ENCODE measurements around the gene P4HA3. TPM values are rescaled to one million over a fixed set of nuclear protein-coding genes. Genes with fewer than 3 reads are reported as not detected.
A peak's percentile ranks its signal among the peaks of the same experiment; 100 is the strongest.

P4HA3 gene
- total RNA-seq, 4 donors from 2014 or later = 0.51 to 1.9 (median 0.64) TPM; not detected in 1

DNA sequence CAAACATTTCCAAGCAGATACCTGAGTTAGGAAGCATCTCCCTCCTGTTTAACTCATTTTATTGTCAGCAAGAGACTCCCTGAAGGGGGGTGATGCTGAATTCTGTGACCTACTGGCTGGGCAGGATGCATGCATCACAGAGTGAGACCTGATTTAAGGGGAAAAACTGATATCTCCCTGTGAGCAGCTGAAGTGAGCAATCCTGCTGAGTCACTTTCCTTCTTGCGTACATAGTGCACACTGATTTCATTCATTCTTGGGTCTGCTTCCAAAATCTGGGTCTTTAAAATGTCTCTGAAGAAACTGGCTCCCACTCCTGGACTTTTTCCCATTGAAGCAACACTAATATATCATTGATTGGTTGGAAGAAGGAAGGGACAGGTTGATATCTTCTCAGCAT, 23.3 kb downstream of the P4HA3 start:
- H3K27ac ChIP-seq = peak overlapping the region; percentile 53 to 56
- no peaks in the 10 kb centered on the region for H3K36me3 ChIP-seq
- intact Hi-C loops (cut with DNase I; ENCODE audit: low total_unique reads) = no loop called here
- H3K4me1 ChIP-seq = no peaks in the 10 kb centered on the region
- no peaks in the 10 kb centered on the region for H3K9me3 ChIP-seq
- DNase-seq = peak; percentile 45 to 61
- no peak overlapping the region for H3K4me3 ChIP-seq
- no peaks in the 10 kb centered on the region for H3K27me3 ChIP-seq
- TF ChIP-seq, protein P1, sequence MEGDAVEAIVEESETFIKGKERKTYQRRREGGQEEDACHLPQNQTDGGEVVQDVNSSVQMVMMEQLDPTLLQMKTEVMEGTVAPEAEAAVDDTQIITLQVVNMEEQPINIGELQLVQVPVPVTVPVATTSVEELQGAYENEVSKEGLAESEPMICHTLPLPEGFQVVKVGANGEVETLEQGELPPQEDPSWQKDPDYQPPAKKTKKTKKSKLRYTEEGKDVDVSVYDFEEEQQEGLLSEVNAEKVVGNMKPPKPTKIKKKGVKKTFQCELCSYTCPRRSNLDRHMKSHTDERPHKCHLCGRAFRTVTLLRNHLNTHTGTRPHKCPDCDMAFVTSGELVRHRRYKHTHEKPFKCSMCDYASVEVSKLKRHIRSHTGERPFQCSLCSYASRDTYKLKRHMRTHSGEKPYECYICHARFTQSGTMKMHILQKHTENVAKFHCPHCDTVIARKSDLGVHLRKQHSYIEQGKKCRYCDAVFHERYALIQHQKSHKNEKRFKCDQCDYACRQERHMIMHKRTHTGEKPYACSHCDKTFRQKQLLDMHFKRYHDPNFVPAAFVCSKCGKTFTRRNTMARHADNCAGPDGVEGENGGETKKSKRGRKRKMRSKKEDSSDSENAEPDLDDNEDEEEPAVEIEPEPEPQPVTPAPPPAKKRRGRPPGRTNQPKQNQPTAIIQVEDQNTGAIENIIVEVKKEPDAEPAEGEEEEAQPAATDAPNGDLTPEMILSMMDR (IDR thresholded peaks at IDR 0.05) = no peak
- TF ChIP-seq POLR2A (IDR thresholded peaks at IDR 0.05) = no peak

DNA sequence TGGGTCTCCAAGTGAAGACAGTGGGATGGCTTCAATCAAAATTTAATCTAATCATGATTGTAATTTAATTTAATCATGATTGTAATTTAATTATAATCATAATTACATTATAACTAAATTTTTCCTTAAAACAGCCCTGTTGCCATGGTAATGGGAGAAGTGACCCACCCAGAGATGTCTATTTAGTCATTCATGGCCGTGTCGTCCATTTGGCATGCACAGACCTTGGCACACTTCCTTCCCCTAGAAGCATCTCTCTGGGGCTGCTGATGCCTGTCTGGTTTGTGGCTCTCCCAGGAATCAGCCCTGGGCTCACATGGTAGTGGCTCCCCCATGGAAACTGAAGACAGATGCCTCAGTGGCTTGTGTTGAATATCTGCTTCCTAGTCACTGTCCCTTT, 27.0 kb downstream of the P4HA3 start:
- intact Hi-C loops (cut with DNase I; ENCODE audit: low total_unique reads) = no loop called here
- Histone ChIP-seq H3K4me3 (no peak overlapping the region), H3K27me3 (no peaks in the 10 kb centered on the region), H3K27ac (no peak overlapping the region), H3K36me3 (no peaks in the 10 kb centered on the region), H3K4me1 (no peaks in the 10 kb centered on the region), H3K9me3 (no peaks in the 10 kb centered on the region)
- no peak for DNase-seq
- TF ChIP-seq POLR2A (IDR thresholded peaks at IDR 0.05) = no peak
- TF ChIP-seq, protein P1 (IDR thresholded peaks at IDR 0.05) = no peak

DNA sequence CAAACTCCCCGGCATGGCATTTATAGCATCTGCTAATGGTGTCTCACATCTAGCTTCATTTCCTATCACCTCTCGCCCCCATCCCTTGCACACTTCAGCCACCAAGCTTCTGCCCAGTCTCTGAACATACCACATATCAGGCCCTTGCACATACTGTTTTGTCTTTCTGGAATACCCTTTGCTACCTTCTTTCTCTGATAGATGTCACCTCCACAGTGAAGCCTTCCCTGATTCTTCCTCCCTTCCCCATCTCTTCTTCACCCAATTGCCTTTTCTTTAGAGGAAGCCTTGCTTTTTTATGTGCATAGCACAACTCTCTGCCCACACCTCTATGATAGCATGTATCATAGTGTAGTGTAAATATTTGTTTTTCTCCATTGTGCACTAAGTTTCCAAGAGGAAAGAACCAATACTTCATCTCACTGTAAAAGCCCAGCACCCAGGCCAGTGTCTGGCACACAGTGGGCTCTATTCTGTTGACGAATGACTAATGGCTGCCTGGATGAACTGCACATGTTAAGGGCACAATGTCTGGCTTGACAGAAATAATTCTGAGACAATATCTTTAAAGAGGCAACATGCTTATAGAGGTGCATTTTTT, 27.8 kb downstream of the P4HA3 start:
- no peaks in the 10 kb centered on the region for H3K9me3 ChIP-seq
- H3K36me3 ChIP-seq = no peaks in the 10 kb centered on the region
- H3K4me1 ChIP-seq = no peaks in the 10 kb centered on the region
- H3K27me3 ChIP-seq = no peaks in the 10 kb centered on the region
- no peak for TF ChIP-seq POLR2A (IDR thresholded peaks at IDR 0.05)
- TF ChIP-seq, protein P1 (IDR thresholded peaks at IDR 0.05) = no peak
- no peak for DNase-seq
- intact Hi-C loops (cut with DNase I; ENCODE audit: low total_unique reads) = no loop called here
- H3K27ac ChIP-seq = no peak overlapping the region
- no peak overlapping the region for H3K4me3 ChIP-seq

DNA sequence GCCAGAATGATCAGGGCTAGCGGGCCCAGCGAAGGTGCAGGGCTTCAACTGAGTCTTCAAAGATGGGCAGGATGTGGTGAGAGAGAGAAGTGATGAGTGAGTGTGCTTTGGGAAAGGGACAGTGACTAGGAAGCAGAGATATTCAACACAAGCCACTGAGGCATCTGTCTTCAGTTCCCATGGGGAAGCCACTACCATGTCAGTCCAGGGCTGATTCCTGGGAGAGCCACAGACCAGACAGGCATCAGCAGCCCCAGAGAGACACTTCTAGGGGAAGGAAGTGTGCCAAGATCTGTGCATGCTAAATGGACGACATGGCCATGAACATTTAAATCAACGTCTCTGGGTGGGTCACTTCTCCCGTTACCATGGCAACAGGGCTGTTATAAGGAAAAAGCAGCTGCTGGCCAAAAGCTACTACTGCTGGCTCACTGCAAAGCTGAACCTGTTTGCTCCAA, 28.5 kb downstream of the P4HA3 start:
- Histone ChIP-seq H3K27ac (no peak overlapping the region), H3K9me3 (no peaks in the 10 kb centered on the region), H3K36me3 (no peaks in the 10 kb centered on the region), H3K4me1 (no peaks in the 10 kb centered on the region), H3K27me3 (no peaks in the 10 kb centered on the region), H3K4me3 (no peak overlapping the region)
- TF ChIP-seq POLR2A (IDR thresholded peaks at IDR 0.05) = no peak
- TF ChIP-seq, protein P1 (IDR thresholded peaks at IDR 0.05) = no peak
- DNase-seq = no peak
- intact Hi-C loops (cut with DNase I; ENCODE audit: low total_unique reads) = no loop called here

DNA sequence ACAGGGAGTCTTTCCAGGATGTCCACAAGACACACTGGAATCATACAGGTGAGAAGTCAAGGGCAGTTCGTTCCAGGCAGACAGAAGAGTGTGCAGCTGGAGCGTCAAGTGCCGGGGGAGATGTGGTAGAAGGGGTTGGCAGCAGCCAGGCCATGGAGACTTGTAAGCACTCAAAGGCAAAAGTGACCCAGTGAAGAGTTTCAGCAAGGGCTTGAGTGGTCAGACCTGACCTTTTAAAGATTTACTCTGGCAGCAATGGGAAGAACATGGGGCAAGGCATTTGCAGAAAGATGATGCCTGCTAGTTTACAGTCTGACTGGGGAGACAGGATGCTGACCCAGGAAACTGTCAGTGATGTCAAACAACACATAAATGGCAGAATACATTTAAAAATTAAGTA, 29.0 kb downstream of the P4HA3 start:
- no peaks in the 10 kb centered on the region for H3K9me3 ChIP-seq
- H3K27ac ChIP-seq = no peak overlapping the region
- H3K36me3 ChIP-seq = no peaks in the 10 kb centered on the region
- H3K4me1 ChIP-seq = no peaks in the 10 kb centered on the region
- intact Hi-C loops (cut with DNase I; ENCODE audit: low total_unique reads) = no loop called here
- no peak for DNase-seq
- H3K27me3 ChIP-seq = no peaks in the 10 kb centered on the region
- TF ChIP-seq, protein P1 (IDR thresholded peaks at IDR 0.05) = no peak
- no peak for TF ChIP-seq POLR2A (IDR thresholded peaks at IDR 0.05)
- H3K4me3 ChIP-seq = no peak overlapping the region
